A549 (cell line): ENCODE measurements around the gene PPP1R13L. TPM values are rescaled to one million over a fixed set of nuclear protein-coding genes. Genes with fewer than 3 reads are reported as not detected.

Experiments used
- ATAC-seq, 2 experiments: fragments of 200-7000 bp in 1 of 2; fragments of >200 bp in 1 of 2; cut with Nextera tagmentation in 1 of 2; cut with Tn5 transposase in 1 of 2; 3 replicates each; pipeline versions ENCODE4 v1.8.0 to v1.9.1; 2018 to 2020; ENCODE audit warnings: mild to moderate bottlenecking in 1 of 2, moderate library complexity in 1 of 2
- CTCF ChIA-PET: fragments of 300-600 bp; sonication (Branson Sonifier 250); formaldehyde crosslinking; extraction: SDS; loops from one replicate; lab custom pipeline; 2021; ENCODE audit warnings: antibody characterized with exemption, inconsistent platforms; lab: Yijun Ruan, JAX
- POLR2A ChIA-PET: fragments of 350-600 bp; formaldehyde crosslinking; extraction: SDS; loops from one replicate; lab custom pipeline; 2021; ENCODE audit warnings: antibody characterized with exemption, inconsistent platforms; lab: Yijun Ruan, JAX
- DNase-seq, 2 experiments: peaks; one replicate each; pipeline versions ENCODE4 v3.0.0 to v3.0.0-alpha.2; 2011 to 2016; ENCODE audit warnings: low read depth in 1 of 2, low spot score in 1 of 2
- FAIRE-seq: peaks from 2 replicates; lab custom pipeline; 2011; peaks lifted over from hg19 to GRCh38; lab: Jason Lieb, UNC
- H3K27ac ChIP-seq, 2 experiments: fragments of >200 bp; sonication (Bioruptor Twin); formaldehyde crosslinking; 3 replicates each; pipeline ENCODE4 v1.5.1; 2016 to 2017
- H3K4me1 ChIP-seq: fragments of >200 bp; sonication (Bioruptor Twin); formaldehyde crosslinking; 3 replicates; pipeline ENCODE4 v1.6.1; 2016
- H3K4me2 ChIP-seq: fragments of >200 bp; sonication (Bioruptor Twin); formaldehyde crosslinking; 3 replicates; pipeline ENCODE4 v1.6.1; 2016
- H3K4me3 ChIP-seq: fragments of >200 bp; sonication (Bioruptor Twin); formaldehyde crosslinking; 3 replicates; pipeline ENCODE4 v1.5.1; 2016
- H3K9me3 ChIP-seq: fragments of >200 bp; sonication (Bioruptor Twin); formaldehyde crosslinking; 3 replicates; pipeline ENCODE4 v1.6.1; 2016
- CBX2 ChIP-seq: fragments of 200-600 bp; sonication (generic); IDR thresholded peaks from 2 replicates; pipeline ENCODE4 v1.6.1; 2016; ENCODE audit warnings: low read depth, mild to moderate bottlenecking, borderline replicate concordance
- CBX8 ChIP-seq: fragments of 200-600 bp; sonication (generic); IDR thresholded peaks from 2 replicates; pipeline ENCODE4 v1.6.1; 2016
- EHMT2 ChIP-seq: fragments of 200-600 bp; sonication (generic); IDR thresholded peaks from 2 replicates; pipeline ENCODE4 v1.6.1; 2016; ENCODE audit warnings: antibody characterized with exemption, low read depth, mild to moderate bottlenecking, moderate library complexity
- EP300 ChIP-seq, 2 experiments: fragments of >200 bp; sonication (Bioruptor Twin); formaldehyde crosslinking; IDR thresholded peaks; 2 replicates in 1 of 2; 3 replicates in 1 of 2; pipeline ENCODE4 v1.6.1; 2016 to 2017
- GATA3 ChIP-seq: IDR thresholded peaks from 2 replicates; pipeline ENCODE4 v1.6.1; 2012; ENCODE audit warnings: borderline replicate concordance
- HEYL ChIP-seq: fragments of 250-450 bp; sonication (Bioruptor Pico); IDR thresholded peaks from 2 replicates; pipeline ENCODE4 v1.8.0; 2021; ENCODE audit warnings: mild to moderate bottlenecking, moderate library complexity
- JUNB ChIP-seq: fragments of >200 bp; sonication (Bioruptor Twin); formaldehyde crosslinking; IDR thresholded peaks from 2 replicates; pipeline ENCODE4 v1.6.1; 2016
- KDM1A ChIP-seq: fragments of 200-600 bp; sonication (generic); IDR thresholded peaks from 2 replicates; pipeline ENCODE4 v1.6.1; 2016; ENCODE audit warnings: low read depth, mild to moderate bottlenecking
- MAFK ChIP-seq: fragments of 450-650 bp; IDR thresholded peaks from 2 replicates; pipeline ENCODE4 v1.6.1; 2014; ENCODE audit not compliant: partially characterized antibody
- MYC ChIP-seq: IDR thresholded peaks from 2 replicates; pipeline ENCODE4 v1.6.1; 2012; ENCODE audit warnings: mild to moderate bottlenecking, inconsistent platforms, low read length, improper control_type of control experiment, borderline replicate concordance
- PHF8 ChIP-seq: fragments of 200-600 bp; sonication (generic); IDR thresholded peaks from 2 replicates; pipeline ENCODE4 v1.6.1; 2016; ENCODE audit warnings: low read depth, mild to moderate bottlenecking, antibody characterized with exemption, moderate library complexity, borderline replicate concordance
- POLR2A ChIP-seq: IDR thresholded peaks from 2 replicates; pipeline ENCODE4 v1.6.1; 2012; ENCODE audit warnings: mild to moderate bottlenecking, low read length
- RAD21 ChIP-seq, 2 experiments: fragments of >200 bp in 1 of 2; sonication (Bioruptor Twin) in 1 of 2; formaldehyde crosslinking in 1 of 2; IDR thresholded peaks in 1 of 2; conservative IDR thresholded peaks in 1 of 2; 2 replicates in 1 of 2; 3 replicates in 1 of 2; pipeline ENCODE4 v1.6.1; 2012 to 2018; ENCODE audit warnings: inconsistent platforms in 1 of 2
- RFX5 ChIP-seq: fragments of 450-650 bp; IDR thresholded peaks from 2 replicates; pipeline ENCODE4 v1.7.1; 2014; ENCODE audit warnings: antibody characterized with exemption, mild to moderate bottlenecking, moderate library complexity
- TP53 ChIP-seq: fragments of 250-450 bp; sonication (Bioruptor Pico); IDR thresholded peaks from 2 replicates; pipeline ENCODE4 v1.5.0; 2021; ENCODE audit warnings: mild to moderate bottlenecking, moderate library complexity
- ZC3H11A ChIP-seq: fragments of 450-650 bp; IDR thresholded peaks from 2 replicates; pipeline ENCODE4 v1.6.1; 2014; ENCODE audit warnings: antibody characterized with exemption, mild to moderate bottlenecking
- ZFP36 ChIP-seq: fragments of 450-650 bp; IDR thresholded peaks from 2 replicates; pipeline ENCODE4 v1.6.1; 2014; ENCODE audit warnings: borderline replicate concordance; ENCODE audit not compliant: partially characterized antibody
- ZNF302 ChIP-seq: fragments of 250-450 bp; sonication (Bioruptor Pico); IDR thresholded peaks from 2 replicates; pipeline ENCODE4 v1.9.0; 2021; ENCODE audit warnings: inconsistent platforms, mild to moderate bottlenecking, moderate library complexity
- WGBS: methylation state at CpG from one replicate; pipeline ENCODE4 v1.1.6; 2017; ENCODE audit errors: missing lambda C conversion rate; 5-methylcytosine and 5-hydroxymethylcytosine counted together
- polyA plus RNA-seq, 4 experiments: library from polyadenylated mRNA; depleted of rRNA in 3 of 4; stranded (reverse); fragments of >200 nt; fragmentation: RNase III in 1 of 4; extraction: RNeasy Plus Mini Kit Qiagen cat#74134 plus additional on column Dnase treatment in 1 of 4; gene quantifications; 2 replicates in 3 of 4; 3 replicates in 1 of 4; pipeline ENCODE4 v1.2.3, GENCODE V29; 2011 to 2017
- TF ChIP-seq, protein P1 (sequence below): IDR thresholded peaks from 2 replicates; pipeline ENCODE4 v1.6.1; 2012
- TF ChIP-seq, protein P2 (sequence below): fragments of 450-650 bp; IDR thresholded peaks from 2 replicates; pipeline ENCODE4 v1.6.1; 2014; ENCODE audit warnings: antibody characterized with exemption
- TF ChIP-seq, protein P3 (sequence below): fragments of >200 bp; sonication (Bioruptor Twin); formaldehyde crosslinking; IDR thresholded peaks from 3 replicates; pipeline ENCODE4 v1.6.1; 2016
- TF ChIP-seq, protein P4 (sequence below): IDR thresholded peaks from 2 replicates; pipeline ENCODE4 v1.6.1; 2012
- TF ChIP-seq, protein P5 (sequence below): fragments of 150-350 bp; IDR thresholded peaks from 2 replicates; pipeline ENCODE4 v1.6.1; 2014; ENCODE audit warnings: low read depth, mild to moderate bottlenecking, low read length

Gene PPP1R13L
- polyA plus RNA-seq, 2 of the 4 experiments (the other 2 are of a cell fraction) = 3.2 to 18.9 TPM

DNA sequence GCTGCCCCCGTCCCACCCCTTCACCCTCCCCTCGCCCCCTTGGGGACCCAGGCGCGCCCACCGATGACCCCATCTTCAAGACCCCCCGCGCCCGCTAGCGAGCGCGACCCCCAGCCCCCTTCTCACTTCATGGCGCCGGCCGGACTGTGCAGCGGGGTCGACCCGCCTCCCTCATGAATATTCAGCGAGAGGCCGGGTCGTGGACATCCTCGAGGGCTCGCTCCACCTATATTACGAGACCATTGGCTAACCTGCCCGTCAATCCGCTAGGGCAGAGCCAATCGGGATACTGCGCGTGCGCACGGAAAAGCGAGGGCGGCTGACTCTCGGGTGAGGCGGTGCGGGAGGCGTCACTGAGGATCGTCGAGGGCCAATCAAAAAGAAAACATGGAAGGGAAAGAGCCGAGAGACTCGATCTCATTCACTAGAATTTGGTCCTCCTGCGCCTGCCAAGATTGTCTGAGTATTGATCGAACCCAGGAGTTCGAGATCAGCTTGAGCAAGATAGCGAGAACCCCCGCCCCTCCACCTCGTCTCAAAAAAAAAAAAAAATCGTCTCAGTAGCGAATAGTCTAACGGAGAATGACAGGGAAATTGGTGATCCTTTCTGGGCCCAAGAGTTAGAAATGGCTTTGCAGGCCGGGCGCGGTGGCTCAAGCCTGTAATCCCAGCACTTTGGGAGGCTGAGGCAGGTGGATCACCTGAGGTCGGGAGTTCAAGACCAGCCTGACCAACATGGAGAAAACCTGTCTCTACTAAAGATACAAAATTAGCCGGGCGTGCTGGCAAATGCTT, 34.3 kb downstream of the PPP1R13L start, which contains the start of gene ERCC2:
Gene ERCC2 (minus strand): TSS at position 164 of the 795 bp plus-strand sequence. CDS start 33 bp downstream, at position 131.
- peak within 1 kb of the TSS; percentile 60 for H3K4me3 ChIP-seq
- WGBS = 3% methylated on average over 31 of the region's 55 CpGs
- peak within 1 kb of the TSS; percentile 71 to 93 for H3K27ac ChIP-seq
- H3K4me1 ChIP-seq = no peaks in the 10 kb centered on the region; the same call in 2 of the 3 replicates
- ChIA-PET POLR2A (interaction anchor here (0.5 kb wide), 1 partner anchor 24 kb away, joined by 3 read pairs; no protein-coding TSS in a partner anchor), CTCF (interaction anchor here (0.8 to 1.1 kb wide), 5 partner anchors 13 to 33 kb away, joined by 3 to 5 read pairs (median 4); no protein-coding TSS in a partner anchor)
- peak; percentile 98 to 99 for DNase-seq
- H3K9me3 ChIP-seq = no peaks in the 10 kb centered on the region
- peak; percentile 99 to 100 for ATAC-seq
- TF ChIP-seq, protein P1, sequence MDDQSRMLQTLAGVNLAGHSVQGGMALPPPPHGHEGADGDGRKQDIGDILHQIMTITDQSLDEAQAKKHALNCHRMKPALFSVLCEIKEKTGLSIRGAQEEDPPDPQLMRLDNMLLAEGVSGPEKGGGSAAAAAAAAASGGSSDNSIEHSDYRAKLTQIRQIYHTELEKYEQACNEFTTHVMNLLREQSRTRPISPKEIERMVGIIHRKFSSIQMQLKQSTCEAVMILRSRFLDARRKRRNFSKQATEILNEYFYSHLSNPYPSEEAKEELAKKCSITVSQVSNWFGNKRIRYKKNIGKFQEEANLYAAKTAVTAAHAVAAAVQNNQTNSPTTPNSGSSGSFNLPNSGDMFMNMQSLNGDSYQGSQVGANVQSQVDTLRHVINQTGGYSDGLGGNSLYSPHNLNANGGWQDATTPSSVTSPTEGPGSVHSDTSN = peak; percentile 99
- TF ChIP-seq CBX8 (no peak), ZFP36 (no peak), POLR2A (peak; percentile 3; the same call in 1 of the 2 replicates), PHF8 (peak; percentile 26; the same call in 1 of the 2 replicates), EP300 (IDR thresholded peaks at IDR 0.05) (no peak)
- TF ChIP-seq, protein P2, sequence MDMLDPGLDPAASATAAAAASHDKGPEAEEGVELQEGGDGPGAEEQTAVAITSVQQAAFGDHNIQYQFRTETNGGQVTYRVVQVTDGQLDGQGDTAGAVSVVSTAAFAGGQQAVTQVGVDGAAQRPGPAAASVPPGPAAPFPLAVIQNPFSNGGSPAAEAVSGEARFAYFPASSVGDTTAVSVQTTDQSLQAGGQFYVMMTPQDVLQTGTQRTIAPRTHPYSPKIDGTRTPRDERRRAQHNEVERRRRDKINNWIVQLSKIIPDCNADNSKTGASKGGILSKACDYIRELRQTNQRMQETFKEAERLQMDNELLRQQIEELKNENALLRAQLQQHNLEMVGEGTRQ = 0 out of 2 replicates have a peak, but pooled peaks have one; percentile 12
- no peak for FAIRE-seq
- peak within 1 kb of the TSS; percentile 72 for H3K4me2 ChIP-seq

DNA sequence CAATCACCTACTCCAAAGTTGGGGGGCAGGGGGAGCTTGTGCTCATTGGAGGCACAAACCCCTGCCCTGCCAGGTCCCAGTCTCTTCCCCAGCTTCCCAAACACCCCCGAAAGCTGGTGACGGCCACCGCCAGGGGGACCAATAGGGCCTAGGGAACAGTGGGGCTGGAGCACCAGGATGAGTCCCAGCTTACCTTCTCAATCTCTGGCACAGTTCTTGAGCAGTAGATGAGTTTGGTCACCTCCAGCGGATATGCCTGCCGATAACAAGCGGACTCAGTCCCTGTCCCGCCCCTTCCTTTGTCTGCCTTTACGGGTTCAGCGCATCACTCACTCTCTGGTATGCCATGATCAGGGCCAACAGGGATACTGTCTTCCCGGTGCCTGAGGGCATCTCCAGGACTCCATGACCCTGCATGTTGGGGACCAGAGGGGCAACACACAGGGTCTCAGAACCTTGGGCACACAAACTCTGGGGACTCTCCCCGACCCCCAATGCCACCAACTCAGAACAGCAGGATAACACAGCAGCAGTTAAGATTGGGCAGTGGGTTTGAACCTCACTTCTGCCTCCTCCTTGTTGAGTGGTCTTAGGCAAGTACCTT, 36.0 kb downstream of the PPP1R13L start:
- Histone ChIP-seq H3K9me3 (no peaks in the 10 kb centered on the region), H3K4me1 (no peaks in the 10 kb centered on the region), H3K4me2 (peak overlapping the region; percentile 72), H3K27ac (no peak overlapping the region), H3K4me3 (no peak overlapping the region)
- no peak for TF ChIP-seq MYC
- no peak for TF ChIP-seq ZNF302
- no peak for TF ChIP-seq KDM1A
- no peak for TF ChIP-seq EHMT2
- no peak for TF ChIP-seq POLR2A
- TF ChIP-seq, protein P3, sequence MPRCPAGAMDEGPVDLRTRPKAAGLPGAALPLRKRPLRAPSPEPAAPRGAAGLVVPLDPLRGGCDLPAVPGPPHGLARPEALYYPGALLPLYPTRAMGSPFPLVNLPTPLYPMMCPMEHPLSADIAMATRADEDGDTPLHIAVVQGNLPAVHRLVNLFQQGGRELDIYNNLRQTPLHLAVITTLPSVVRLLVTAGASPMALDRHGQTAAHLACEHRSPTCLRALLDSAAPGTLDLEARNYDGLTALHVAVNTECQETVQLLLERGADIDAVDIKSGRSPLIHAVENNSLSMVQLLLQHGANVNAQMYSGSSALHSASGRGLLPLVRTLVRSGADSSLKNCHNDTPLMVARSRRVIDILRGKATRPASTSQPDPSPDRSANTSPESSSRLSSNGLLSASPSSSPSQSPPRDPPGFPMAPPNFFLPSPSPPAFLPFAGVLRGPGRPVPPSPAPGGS = no peak
- TF ChIP-seq ZC3H11A = no peak
- no peak for TF ChIP-seq CBX2
- TF ChIP-seq, protein P4, sequence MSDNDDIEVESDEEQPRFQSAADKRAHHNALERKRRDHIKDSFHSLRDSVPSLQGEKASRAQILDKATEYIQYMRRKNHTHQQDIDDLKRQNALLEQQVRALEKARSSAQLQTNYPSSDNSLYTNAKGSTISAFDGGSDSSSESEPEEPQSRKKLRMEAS = no peak
- no peak for TF ChIP-seq HEYL
- TF ChIP-seq, protein P5, sequence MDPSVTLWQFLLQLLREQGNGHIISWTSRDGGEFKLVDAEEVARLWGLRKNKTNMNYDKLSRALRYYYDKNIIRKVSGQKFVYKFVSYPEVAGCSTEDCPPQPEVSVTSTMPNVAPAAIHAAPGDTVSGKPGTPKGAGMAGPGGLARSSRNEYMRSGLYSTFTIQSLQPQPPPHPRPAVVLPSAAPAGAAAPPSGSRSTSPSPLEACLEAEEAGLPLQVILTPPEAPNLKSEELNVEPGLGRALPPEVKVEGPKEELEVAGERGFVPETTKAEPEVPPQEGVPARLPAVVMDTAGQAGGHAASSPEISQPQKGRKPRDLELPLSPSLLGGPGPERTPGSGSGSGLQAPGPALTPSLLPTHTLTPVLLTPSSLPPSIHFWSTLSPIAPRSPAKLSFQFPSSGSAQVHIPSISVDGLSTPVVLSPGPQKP = no peak
- no peak for TF ChIP-seq RAD21 (conservative IDR thresholded peaks at IDR 0.05 in 1 of 2, IDR thresholded peaks at IDR 0.05 in 1 of 2)
- no peak for TF ChIP-seq GATA3
- TF ChIP-seq, protein P2 = no peak
- TF ChIP-seq RFX5 = no peak
- no peak for TF ChIP-seq JUNB
- TF ChIP-seq MAFK = no peak
- no peak for TF ChIP-seq TP53
- no peak for FAIRE-seq
- no peak for ATAC-seq
- 94% methylated on average over 10 of the region's 11 CpGs for WGBS
- DNase-seq = no peak
- POLR2A ChIA-PET = no interaction called here
- CTCF ChIA-PET = interaction anchor here (1.4 kb wide), 1 partner anchor 27 kb away, joined by 4 read pairs; no protein-coding TSS in a partner anchor
